GM21390 (cell line): ENCODE data around the gene VIP.
"Not testable (repeated sequence)": the region's sequence is repeated elsewhere in the genome, so short reads cannot be mapped to it uniquely, and the experiment has no call there.

ENCODE experiments used
- ATAC-seq: cut with Tn5 transposase; IDR thresholded peaks from one replicate; pipeline ENCODE4 v1.9.1; 2021; ENCODE audit not compliant: unreplicated experiment

Gene VIP

GRCh38 chr6:152750694-152751093 is at the start of gene VIP:
TSS of gene VIP (plus strand) at chr6:152750797. CDS start at chr6:152752178, 1,381 bp downstream.
- ATAC-seq, result no peak

- no peak for ATAC-seq
Measured at GRCh38 chr6:152701081-152701862, 49.3 kb upstream of the VIP start.

- no peak for ATAC-seq
Measured at GRCh38 chr6:152701863-152702401, 48.7 kb upstream of the VIP start.

- ATAC-seq, result not testable (repeated sequence)
Measured at GRCh38 chr6:152703750-152704149, 46.8 kb upstream of the VIP start.

- no peak for ATAC-seq
Measured at GRCh38 chr6:152705327-152705726, 45.3 kb upstream of the VIP start.

- no peak for ATAC-seq
Measured at GRCh38 chr6:152716322-152716721, 34.3 kb upstream of the VIP start.

GRCh38 chr6:152720974-152721373 is 29.6 kb upstream of the VIP start:
- ATAC-seq, result no peak

- no peak for ATAC-seq
Measured at GRCh38 chr6:152721956-152722355, 28.6 kb upstream of the VIP start.

GRCh38 chr6:152723398-152723797 is 27.2 kb upstream of the VIP start:
- ATAC-seq, result no peak

- ATAC-seq, result no peak
Measured at GRCh38 chr6:152726313-152726712, 24.3 kb upstream of the VIP start.

- no peak for ATAC-seq
Measured at GRCh38 chr6:152727507-152727906, 23.1 kb upstream of the VIP start.

- no peak for ATAC-seq
Measured at GRCh38 chr6:152734630-152735029, 16.0 kb upstream of the VIP start.

GRCh38 chr6:152736687-152737273 is 13.8 kb upstream of the VIP start:
- no peak for ATAC-seq

GRCh38 chr6:152745509-152746171 is 5.0 kb upstream of the VIP start:
- no peak for ATAC-seq

GRCh38 chr6:152746172-152746553 is 4.4 kb upstream of the VIP start:
- ATAC-seq, result no peak

- no peak for ATAC-seq
Measured at GRCh38 chr6:152748843-152749242, 1.8 kb upstream of the VIP start.

- ATAC-seq, result no peak
Measured at GRCh38 chr6:152749336-152749735, 1.3 kb upstream of the VIP start.

GRCh38 chr6:152765331-152765730 is 14.7 kb downstream of the VIP start:
- ATAC-seq, result no peak

- ATAC-seq, result no peak
Measured at GRCh38 chr6:152769159-152769558, 18.6 kb downstream of the VIP start.

- ATAC-seq, result no peak
Measured at GRCh38 chr6:152769993-152770392, 19.4 kb downstream of the VIP start.

- no peak for ATAC-seq
Measured at GRCh38 chr6:152771061-152771687, 20.6 kb downstream of the VIP start.
